Measurements from ENCODE around the gene SCN4A.
"Not testable (repeated sequence)": the region's sequence is repeated elsewhere in the genome, so short reads cannot be mapped to it uniquely, and the experiment has no call there.

GRCh38 chr17:63982641-63983040 lies 9.9 kb upstream of the SCN4A start:
- TF ChIP-seq CTCF, POLR2A (IDR thresholded peaks at IDR 0.05): not testable (repeated sequence)
